Spleen (tissue), 7 donors: Measurements from ENCODE around the gene PIGO.

ENCODE experiments used
- POLR2A ChIP-seq, 3 donors: fragments of 450-650 bp; IDR thresholded peaks; one replicate each; pipeline ENCODE4 v1.5.1; 2017; ENCODE audit warnings: antibody characterized with exemption in 3 of 3, mild to moderate bottlenecking in 1 of 3
- POLR2AphosphoS5 ChIP-seq, 3 donors: sonication (generic); formaldehyde crosslinking; IDR thresholded peaks; one replicate each; pipeline ENCODE4 v1.5.1; 2017; ENCODE audit warnings: antibody characterized with exemption in 3 of 3
- TF ChIP-seq, protein P1 (sequence below), 11 experiments: fragments of 200-600 bp in 7 of 11; fragments of 450-650 bp in 4 of 11; sonication (generic) in 4 of 11; IDR thresholded peaks in 8 of 11; conservative IDR thresholded peaks in 3 of 11; 1 replicate in 7 of 11; 2 replicates in 4 of 11; pipeline versions ENCODE4 v1.4.0 to v1.8.0; 2016 to 2021; ENCODE audit warnings: antibody characterized with exemption in 11 of 11, inconsistent platforms in 4 of 11, mild to moderate bottlenecking in 1 of 11
- donor health status: DM: no; HTN: no; CAD: no; lungs with moderate emphysema.
- donor health status: DM: no; HTN: no; CAD: no.
- donor health status: DM: no; HTN: no; CAD: no.

DNA sequence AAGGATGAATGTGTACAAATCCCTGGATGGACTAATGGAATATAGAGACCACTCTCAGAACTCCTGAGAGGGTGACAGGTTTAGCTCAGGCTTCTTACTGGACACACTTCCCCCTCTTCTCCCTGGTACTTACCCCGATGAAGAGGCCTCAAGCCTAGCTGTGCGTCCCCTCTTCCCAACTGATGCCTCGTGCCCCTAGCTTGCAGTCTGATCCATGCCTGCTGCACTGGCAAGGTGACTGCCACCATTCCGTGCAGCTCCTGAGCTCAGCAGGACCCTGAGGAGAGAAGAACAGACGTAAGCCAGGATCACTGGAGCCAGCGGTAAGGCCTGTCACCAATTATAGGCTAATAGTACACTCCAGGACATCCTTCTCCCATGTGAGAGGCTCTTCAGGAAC, 12.1 kb upstream of the PIGO start:
- TF ChIP-seq, protein P1, sequence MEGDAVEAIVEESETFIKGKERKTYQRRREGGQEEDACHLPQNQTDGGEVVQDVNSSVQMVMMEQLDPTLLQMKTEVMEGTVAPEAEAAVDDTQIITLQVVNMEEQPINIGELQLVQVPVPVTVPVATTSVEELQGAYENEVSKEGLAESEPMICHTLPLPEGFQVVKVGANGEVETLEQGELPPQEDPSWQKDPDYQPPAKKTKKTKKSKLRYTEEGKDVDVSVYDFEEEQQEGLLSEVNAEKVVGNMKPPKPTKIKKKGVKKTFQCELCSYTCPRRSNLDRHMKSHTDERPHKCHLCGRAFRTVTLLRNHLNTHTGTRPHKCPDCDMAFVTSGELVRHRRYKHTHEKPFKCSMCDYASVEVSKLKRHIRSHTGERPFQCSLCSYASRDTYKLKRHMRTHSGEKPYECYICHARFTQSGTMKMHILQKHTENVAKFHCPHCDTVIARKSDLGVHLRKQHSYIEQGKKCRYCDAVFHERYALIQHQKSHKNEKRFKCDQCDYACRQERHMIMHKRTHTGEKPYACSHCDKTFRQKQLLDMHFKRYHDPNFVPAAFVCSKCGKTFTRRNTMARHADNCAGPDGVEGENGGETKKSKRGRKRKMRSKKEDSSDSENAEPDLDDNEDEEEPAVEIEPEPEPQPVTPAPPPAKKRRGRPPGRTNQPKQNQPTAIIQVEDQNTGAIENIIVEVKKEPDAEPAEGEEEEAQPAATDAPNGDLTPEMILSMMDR (IDR thresholded peaks at IDR 0.05 in 8 of 11, conservative IDR thresholded peaks at IDR 0.05 in 3 of 11) = no peak
- no peak for TF ChIP-seq POLR2AphosphoS5 (IDR thresholded peaks at IDR 0.05)
- no peak for TF ChIP-seq POLR2A (IDR thresholded peaks at IDR 0.05)
